RWPE2 (cell line): ENCODE results near the gene ZBTB34.

Experiments
- ATAC-seq: fragments of 200-7000 bp; cut with Tn5 transposase; 3 replicates; pipeline ENCODE4 v1.9.1; 2021; ENCODE audit warnings: low read depth
- DNase-seq: peaks from one replicate; pipeline ENCODE4 v3.0.0-alpha.2; 2020; ENCODE audit warnings: low spot score
- H3K27ac ChIP-seq: fragments of 450-650 bp; 2 replicates; pipeline ENCODE4 v1.5.1; 2017; ENCODE audit warnings: mild to moderate bottlenecking; ENCODE audit not compliant: poor library complexity, severe bottlenecking
- H3K27me3 ChIP-seq: fragments of 250-450 bp; sonication (Bioruptor Pico); 2 replicates; pipeline ENCODE4 v1.5.1; 2021; ENCODE audit warnings: mild to moderate bottlenecking, moderate library complexity; ENCODE audit not compliant: insufficient read depth, poor library complexity, severe bottlenecking
- H3K36me3 ChIP-seq: fragments of 250-450 bp; sonication (Bioruptor Pico); 2 replicates; pipeline ENCODE4 v1.5.1; 2020; ENCODE audit warnings: low read depth, mild to moderate bottlenecking, moderate library complexity
- H3K4me1 ChIP-seq: fragments of 250-450 bp; sonication (Bioruptor Pico); 2 replicates; pipeline ENCODE4 v1.5.1; 2021; ENCODE audit warnings: mild to moderate bottlenecking, moderate library complexity; ENCODE audit not compliant: insufficient read depth, poor library complexity, severe bottlenecking
- H3K4me3 ChIP-seq: fragments of 250-450 bp; sonication (Bioruptor Pico); 2 replicates; pipeline ENCODE4 v1.5.1; 2021; ENCODE audit warnings: mild to moderate bottlenecking, moderate library complexity; ENCODE audit not compliant: severe bottlenecking
- H3K9me3 ChIP-seq: fragments of 250-450 bp; sonication (Bioruptor Pico); 2 replicates; pipeline ENCODE4 v1.5.1; 2021; ENCODE audit warnings: mild to moderate bottlenecking, moderate library complexity; ENCODE audit not compliant: severe bottlenecking
- CTCF ChIP-seq: fragments of 450-650 bp; IDR thresholded peaks from one replicate; pipeline ENCODE4 v1.5.1; 2017; ENCODE audit warnings: mild to moderate bottlenecking, moderate library complexity; ENCODE audit not compliant: poor library complexity, severe bottlenecking

Gene ZBTB34

GRCh38 chr9:126886897-126887296 lies 26.5 kb downstream of the ZBTB34 start:
- ATAC-seq (no peak), DNase-seq (no peak)
- TF ChIP-seq CTCF = no peak
- Histone ChIP-seq H3K4me3 (no peak overlapping the region), H3K27me3 (no peaks in the 10 kb centered on the region), H3K4me1 (no peaks in the 10 kb centered on the region), H3K36me3 (peaks cover 2% of the 10 kb centered on the region), H3K27ac (no peak overlapping the region), H3K9me3 (no peaks in the 10 kb centered on the region)

- Histone ChIP-seq H3K36me3 (no peaks in the 10 kb centered on the region), H3K27ac (no peak overlapping the region), H3K4me3 (no peak overlapping the region), H3K27me3 (no peaks in the 10 kb centered on the region), H3K9me3 (no peaks in the 10 kb centered on the region), H3K4me1 (no peaks in the 10 kb centered on the region)
- ATAC-seq (no peak), DNase-seq (no peak)
- no peak for TF ChIP-seq CTCF
Measured at GRCh38 chr9:126891676-126892075, 31.2 kb downstream of the ZBTB34 start.

GRCh38 chr9:126893079-126893478 lies 32.6 kb downstream of the ZBTB34 start:
- no peak for TF ChIP-seq CTCF
- Histone ChIP-seq H3K27me3 (no peaks in the 10 kb centered on the region), H3K36me3 (no peaks in the 10 kb centered on the region), H3K4me3 (no peak overlapping the region), H3K4me1 (no peaks in the 10 kb centered on the region), H3K27ac (no peak overlapping the region), H3K9me3 (no peaks in the 10 kb centered on the region)
- DNase-seq = no peak
- no peak for ATAC-seq

GRCh38 chr9:126894052-126894603 lies 33.7 kb downstream of the ZBTB34 start:
- Histone ChIP-seq H3K27ac (no peak overlapping the region), H3K4me3 (no peak overlapping the region), H3K4me1 (no peaks in the 10 kb centered on the region), H3K9me3 (no peaks in the 10 kb centered on the region), H3K36me3 (no peaks in the 10 kb centered on the region), H3K27me3 (no peaks in the 10 kb centered on the region)
- no peak for TF ChIP-seq CTCF
- DNase-seq (no peak), ATAC-seq (no peak)

- H3K4me1 ChIP-seq = no peaks in the 10 kb centered on the region
Measured at GRCh38 chr9:126902210-126902609, 41.8 kb downstream of the ZBTB34 start.

More at GRCh38 chr9:126902210-126902609, 41.8 kb downstream of the ZBTB34 start:
- no peak for DNase-seq
- no peaks in the 10 kb centered on the region for H3K27me3 ChIP-seq
- no peaks in the 10 kb centered on the region for H3K36me3 ChIP-seq
- TF ChIP-seq CTCF = no peak
- H3K9me3 ChIP-seq = no peaks in the 10 kb centered on the region
- H3K27ac ChIP-seq = no peak overlapping the region
- no peak for ATAC-seq
- no peak overlapping the region for H3K4me3 ChIP-seq
